Measurements from ENCODE around the gene BAHCC1. TPM values are rescaled to one million over a fixed set of nuclear protein-coding genes. Genes with fewer than 3 reads are reported as not detected.

The BAHCC1 gene
- total and polyA plus RNA-seq, 11 donors = 6.0 to 19.6 (median 8.9) TPM

GRCh38 chr17:81484195-81484979 is 89.1 kb downstream of the BAHCC1 start:
- H3K4me3 ChIP-seq = peak overlapping the region; percentile 20 to 64 (median 51)
- WGBS, 4 donors = 5 to 22% (median 12%) methylated on average over 13 to 60 of the region's 60 CpGs
- ATAC-seq = peak; percentile 23 to 75 (median 60)
- H3K9me3 ChIP-seq = no peaks in the 10 kb centered on the region
- H3K36me3 ChIP-seq = no peaks in the 10 kb centered on the region
- intact Hi-C loops (cut with DNase I) = loop anchor here (1.0 to 10.0 kb wide), 18 partner anchors 28 to 342 kb away; partner anchors contain the start of genes BAHCC1 (in 4 of the 10), SLC38A10 (in 3 of the 10) and ACTG1 (in 1 of the 10)
- peak overlapping the region in 2 of 12 donors; percentile 49 to 62 for H3K27ac ChIP-seq
- H3K27me3 ChIP-seq = peaks cover 0 to 8% (median 0%) of the 10 kb centered on the region in 9 donors
- peak; percentile 88 to 95 (median 91) for DNase-seq
- TF ChIP-seq POLR2A (IDR thresholded peaks at IDR 0.05) = no peak
- peak; percentile 93 to 100 (median 98) for TF ChIP-seq CTCF (IDR thresholded peaks at IDR 0.05)
- peaks cover 0 to 70% (median 53%) of the 10 kb centered on the region in 12 donors for H3K4me1 ChIP-seq

DNA sequence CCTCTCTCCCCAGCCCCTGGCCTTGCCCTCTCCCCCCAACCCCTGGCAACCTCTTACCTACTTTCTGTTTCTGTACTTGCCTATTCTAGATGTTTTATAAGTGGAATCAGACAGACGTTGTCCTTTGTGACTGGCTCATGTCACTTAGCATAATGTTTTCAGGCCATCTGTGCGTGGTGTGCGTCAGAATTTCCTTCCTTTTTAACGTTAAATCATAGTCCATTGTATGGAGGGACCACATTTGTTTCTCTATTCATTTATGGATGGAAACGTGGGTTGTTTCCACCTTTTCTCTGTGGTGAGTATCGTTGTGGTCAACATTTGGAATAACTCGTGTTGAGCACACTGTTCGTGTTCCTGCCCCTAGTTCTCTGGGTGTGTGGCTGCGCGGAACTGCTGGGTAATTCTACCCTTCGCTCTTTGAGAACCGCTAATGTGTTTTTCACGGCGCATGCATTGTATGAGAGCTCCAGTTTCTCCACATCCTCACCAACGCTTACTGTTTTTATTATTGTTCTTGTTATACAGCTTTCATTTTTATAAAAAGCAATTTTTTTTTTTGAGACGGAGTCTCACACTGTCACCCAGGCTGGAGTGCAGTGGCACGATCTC is 91.0 kb downstream of the BAHCC1 start:
- H3K4me1 ChIP-seq = peaks cover 0 to 59% (median 41%) of the 10 kb centered on the region in 12 donors
- intact Hi-C loops (cut with DNase I) = loop anchor here in 4 of 10 donors (2.0 to 10.0 kb wide), 3 partner anchors 66 to 192 kb away; partner anchors contain the start of genes SLC38A10 (in 2 of the 4), BAHCC1 (in 1 of the 4) and FAAP100 (in 1 of the 4)
- H3K27me3 ChIP-seq = no peaks in the 10 kb centered on the region
- no peak overlapping the region for H3K27ac ChIP-seq
- no peaks in the 10 kb centered on the region for H3K9me3 ChIP-seq
- WGBS, 4 donors = 52 to 67% (median 62%) methylated on average over 17 of the region's 17 CpGs
- H3K36me3 ChIP-seq = no peaks in the 10 kb centered on the region
- ATAC-seq (no peak), DNase-seq (no peak)
- no peak for TF ChIP-seq POLR2A (IDR thresholded peaks at IDR 0.05)
- no peak for TF ChIP-seq CTCF (IDR thresholded peaks at IDR 0.05)
- H3K4me3 ChIP-seq = no peak overlapping the region

DNA sequence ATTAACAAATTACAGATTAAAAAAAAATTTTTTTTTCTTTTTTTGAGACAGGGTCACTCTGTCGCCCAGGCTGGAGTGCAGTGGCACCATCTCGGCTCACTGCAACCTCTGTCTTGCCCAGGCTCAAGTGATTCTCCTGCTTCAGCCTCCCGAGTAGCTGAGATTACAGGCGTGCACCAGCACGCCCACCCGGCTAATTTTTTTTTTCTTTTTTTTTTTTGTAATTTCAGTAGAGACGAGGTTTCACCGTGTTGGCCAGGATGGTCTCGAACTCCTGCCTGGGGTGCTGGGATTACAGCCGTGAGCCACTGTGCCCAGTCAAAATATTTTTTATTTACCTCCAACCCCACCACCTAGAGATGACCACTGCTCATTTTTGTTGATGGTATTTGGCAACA is 91.8 kb downstream of the BAHCC1 start:
- no peaks in the 10 kb centered on the region for H3K36me3 ChIP-seq
- 74 to 86% (median 80%) methylated on average over 10 of the region's 10 CpGs for WGBS, 4 donors
- intact Hi-C loops (cut with DNase I) = loop anchor here in 4 of 10 donors (2.0 to 10.0 kb wide), 3 partner anchors 65 to 192 kb away; partner anchors contain the start of genes SLC38A10 (in 2 of the 4), BAHCC1 (in 1 of the 4) and FAAP100 (in 1 of the 4)
- no peaks in the 10 kb centered on the region for H3K9me3 ChIP-seq
- no peak for TF ChIP-seq CTCF (IDR thresholded peaks at IDR 0.05)
- TF ChIP-seq POLR2A (IDR thresholded peaks at IDR 0.05) = no peak
- H3K27me3 ChIP-seq = no peaks in the 10 kb centered on the region
- no peak for DNase-seq
- ATAC-seq = no peak
- H3K27ac ChIP-seq = peak overlapping the region in 1 of 12 donors; percentile 96
- H3K4me1 ChIP-seq = peaks cover 0 to 53% (median 35%) of the 10 kb centered on the region in 12 donors
- peak overlapping the region in 9 of 12 donors; percentile 60 to 91 (median 79) for H3K4me3 ChIP-seq
